22Rv1 (cell line): ENCODE data around the gene PTPN11.
A peak's percentile ranks its signal among the peaks of the same experiment; 100 is the strongest.

Experiments used
- H3K27ac ChIP-seq: fragments of 450-650 bp; 2 replicates; pipeline ENCODE4 v1.5.1; 2017
- CTCF ChIP-seq: fragments of 450-650 bp; IDR thresholded peaks from 2 replicates; pipeline ENCODE4 v1.5.1; 2017; ENCODE audit warnings: mild to moderate bottlenecking
- ZFX ChIP-seq: fragments of 450-650 bp; IDR thresholded peaks from 2 replicates; pipeline ENCODE4 v1.6.1; 2017; ENCODE audit warnings: antibody characterized with exemption, borderline replicate concordance

The PTPN11 gene

GRCh38 chr12:112418608-112419296 lies at the start of gene PTPN11:
Gene PTPN11, plus strand, starts transcription at chr12:112418947. Its CDS starts 165 bp downstream, at chr12:112419112.
- peak within 1 kb of the TSS; percentile 97 for H3K27ac ChIP-seq
- TF ChIP-seq CTCF: peak; percentile 79
- TF ChIP-seq ZFX: no peak

GRCh38 chr12:112370199-112370598 lies 48.5 kb upstream of the PTPN11 start:
- no peak for TF ChIP-seq ZFX
- no peak for TF ChIP-seq CTCF
- H3K27ac ChIP-seq: 0 out of 2 replicates have a peak overlapping the region, but pooled peaks have one; percentile 31

GRCh38 chr12:112370868-112371510 lies 47.8 kb upstream of the PTPN11 start:
- no peak for TF ChIP-seq ZFX
- TF ChIP-seq CTCF: no peak
- H3K27ac ChIP-seq: peak overlapping the region; percentile 31; the same call in 1 of the 2 replicates

GRCh38 chr12:112374166-112374740 lies 44.5 kb upstream of the PTPN11 start:
- no peak for TF ChIP-seq CTCF
- no peak for TF ChIP-seq ZFX
- no peak overlapping the region for H3K27ac ChIP-seq

- TF ChIP-seq CTCF (no peak), ZFX (no peak)
- H3K27ac ChIP-seq: peak overlapping the region; percentile 1; the same call in 1 of the 2 replicates
Measured at GRCh38 chr12:112375105-112375504, 43.6 kb upstream of the PTPN11 start.

- peak overlapping the region; percentile 81; the same call in 1 of the 2 replicates for H3K27ac ChIP-seq
- TF ChIP-seq ZFX (no peak), CTCF (no peak)
Measured at GRCh38 chr12:112380663-112381405, 37.9 kb upstream of the PTPN11 start.
